ENCODE measurements around the gene LCN10.
"Not testable (repeated sequence)": the region's sequence is repeated elsewhere in the genome, so short reads cannot be mapped to it uniquely, and the experiment has no call there.

Gene LCN10

GRCh38 chr9:136773386-136774044 is 30.8 kb upstream of the LCN10 start:
- Histone ChIP-seq H3K27me3 (ENCODE audit: insufficient read depth, low read depth, severe bottlenecking) (no peaks in the 10 kb centered on the region), H3K9me3 (ENCODE audit: severe bottlenecking) (peaks cover 13% of the 10 kb centered on the region), H3K27ac (no peak overlapping the region), H3K4me3 (ENCODE audit: low read depth, low read length) (no peak overlapping the region), H3K36me3 (no peaks in the 10 kb centered on the region)
- peak; percentile 69 for DNase-seq
- no peak for TF ChIP-seq CTCF (IDR thresholded peaks at IDR 0.05; ENCODE audit: low read depth, low read length)

- Histone ChIP-seq H3K36me3 (no peaks in the 10 kb centered on the region), H3K4me3 (ENCODE audit: low read depth, low read length) (no peak overlapping the region), H3K9me3 (ENCODE audit: severe bottlenecking) (peaks cover 13% of the 10 kb centered on the region), H3K27me3 (ENCODE audit: insufficient read depth, low read depth, severe bottlenecking) (no peaks in the 10 kb centered on the region), H3K27ac (no peak overlapping the region)
- no peak for TF ChIP-seq CTCF (IDR thresholded peaks at IDR 0.05; ENCODE audit: low read depth, low read length)
- DNase-seq, result no peak
Observed at GRCh38 chr9:136771907-136772415, 29.2 kb upstream of the LCN10 start.

- TF ChIP-seq CTCF (IDR thresholded peaks at IDR 0.05; ENCODE audit: low read depth, low read length), result peak; percentile 85
- Histone ChIP-seq H3K9me3 (ENCODE audit: severe bottlenecking) (peaks cover 12% of the 10 kb centered on the region), H3K4me3 (ENCODE audit: low read depth, low read length) (peak overlapping the region; percentile 36), H3K27ac (peak overlapping the region; percentile 58), H3K27me3 (ENCODE audit: insufficient read depth, low read depth, severe bottlenecking) (no peaks in the 10 kb centered on the region), H3K36me3 (no peaks in the 10 kb centered on the region)
- DNase-seq, result peak; percentile 76
Observed at GRCh38 chr9:136769710-136770191, 27.0 kb upstream of the LCN10 start.

- not testable (repeated sequence) for H3K4me3 ChIP-seq (ENCODE audit: low read depth, low read length); H3K27me3 ChIP-seq (ENCODE audit: insufficient read depth, low read depth, severe bottlenecking); H3K36me3 ChIP-seq; H3K9me3 ChIP-seq (ENCODE audit: severe bottlenecking); H3K27ac ChIP-seq
- DNase-seq, result peak; percentile 81
Observed at GRCh38 chr9:136766410-136767120, 23.8 kb upstream of the LCN10 start.

- not testable (repeated sequence) for H3K4me3 ChIP-seq (ENCODE audit: low read depth, low read length); H3K36me3 ChIP-seq; H3K9me3 ChIP-seq (ENCODE audit: severe bottlenecking); H3K27me3 ChIP-seq (ENCODE audit: insufficient read depth, low read depth, severe bottlenecking); H3K27ac ChIP-seq; DNase-seq
Observed at GRCh38 chr9:136765745-136766409, 23.1 kb upstream of the LCN10 start.

- H3K9me3 ChIP-seq (ENCODE audit: severe bottlenecking), result no peaks in the 10 kb centered on the region
Observed at GRCh38 chr9:136765041-136765440, 22.3 kb upstream of the LCN10 start.

More at GRCh38 chr9:136765041-136765440, 22.3 kb upstream of the LCN10 start:
- Histone ChIP-seq H3K27me3 (ENCODE audit: insufficient read depth, low read depth, severe bottlenecking) (no peaks in the 10 kb centered on the region), H3K4me3 (ENCODE audit: low read depth, low read length) (no peak overlapping the region), H3K36me3 (no peaks in the 10 kb centered on the region), H3K27ac (no peak overlapping the region)
- no peak for TF ChIP-seq CTCF (IDR thresholded peaks at IDR 0.05; ENCODE audit: low read depth, low read length)
- no peak for DNase-seq
